CD4-positive, alpha-beta T cell treated with Interleukin-15 for 4 hours (primary cell): ENCODE results near the gene MED4.
"Not testable (repeated sequence)": the region's sequence is repeated elsewhere in the genome, so short reads cannot be mapped to it uniquely, and the experiment has no call there.

Experiments used
- DNase-seq: peaks from one replicate; pipeline ENCODE4 v3.0.0-alpha.2; 2020; ENCODE audit warnings: low spot score

The MED4 gene

GRCh38 chr13:48094404-48094780 lies 512 bp downstream of the MED4 start:
- DNase-seq, result no peak

- DNase-seq, result no peak
These were observed 1.3 kb downstream of the MED4 start for GRCh38 chr13:48093588-48093987.

- DNase-seq, result no peak
These were observed 8.6 kb downstream of the MED4 start for GRCh38 chr13:48086272-48086671.

GRCh38 chr13:48081739-48082138 lies 13.2 kb downstream of the MED4 start:
- DNase-seq, result no peak

GRCh38 chr13:48078251-48078656 lies 16.6 kb downstream of the MED4 start:
- peak; percentile 20 for DNase-seq

- DNase-seq, result no peak
These were observed 20.9 kb downstream of the MED4 start for GRCh38 chr13:48074006-48074405.

- no peak for DNase-seq
These were observed 22.1 kb downstream of the MED4 start for GRCh38 chr13:48072787-48073186.

GRCh38 chr13:48072304-48072703 lies 22.6 kb downstream of the MED4 start:
- no peak for DNase-seq

GRCh38 chr13:48070942-48071341 lies 24.0 kb downstream of the MED4 start:
- no peak for DNase-seq

GRCh38 chr13:48069573-48069972 lies 25.3 kb downstream of the MED4 start:
- no peak for DNase-seq

GRCh38 chr13:48068952-48069351 lies 26.0 kb downstream of the MED4 start:
- DNase-seq, result no peak

GRCh38 chr13:48068036-48068435 lies 26.9 kb downstream of the MED4 start:
- DNase-seq, result no peak

- DNase-seq, result no peak
These were observed 28.5 kb downstream of the MED4 start for GRCh38 chr13:48066310-48066989.

GRCh38 chr13:48059951-48060350 lies 35.0 kb downstream of the MED4 start:
- DNase-seq, result not testable (repeated sequence)

- DNase-seq, result not testable (repeated sequence)
These were observed 36.4 kb downstream of the MED4 start for GRCh38 chr13:48058536-48058935.

- no peak for DNase-seq
These were observed 39.2 kb downstream of the MED4 start for GRCh38 chr13:48055712-48056111.

- no peak for DNase-seq
These were observed 40.3 kb downstream of the MED4 start for GRCh38 chr13:48054601-48055000.

GRCh38 chr13:48050550-48050949 lies 44.4 kb downstream of the MED4 start:
- no peak for DNase-seq

- no peak for DNase-seq
These were observed 51.0 kb downstream of the MED4 start for GRCh38 chr13:48043789-48044503.

- DNase-seq, result no peak
These were observed 52.0 kb downstream of the MED4 start for GRCh38 chr13:48042894-48043293.

GRCh38 chr13:48040896-48041295 lies 54.0 kb downstream of the MED4 start:
- DNase-seq, result no peak

GRCh38 chr13:48040049-48040448 lies 54.9 kb downstream of the MED4 start:
- no peak for DNase-seq

- no peak for DNase-seq
These were observed 56.1 kb downstream of the MED4 start for GRCh38 chr13:48038761-48039160.
